SK-N-SH (cell line): Measurements from ENCODE around the gene C12orf57.

Source experiments
- CTCF ChIP-seq: fragments of 200-600 bp; sonication (generic); IDR thresholded peaks from 2 replicates; pipeline ENCODE4 v1.6.1; 2017; ENCODE audit warnings: antibody characterized with exemption, mild to moderate bottlenecking, moderate library complexity
- EP300 ChIP-seq, 2 experiments: IDR thresholded peaks; 2 replicates each; pipeline versions ENCODE4 v1.4.0 to v1.6.1; 2012; ENCODE audit warnings: borderline replicate concordance in 1 of 2, low read depth in 1 of 2, low read length in 1 of 2
- NRF1 ChIP-seq: IDR thresholded peaks from 2 replicates; pipeline ENCODE4 v1.6.1; 2012; ENCODE audit warnings: low read depth, mild to moderate bottlenecking, low read length
- POLR2AphosphoS5 ChIP-seq: IDR thresholded peaks from 2 replicates; pipeline ENCODE4 v1.6.1; 2012; ENCODE audit warnings: low read depth, low read length
- SIN3A ChIP-seq: IDR thresholded peaks from 2 replicates; pipeline ENCODE4 v1.6.1; 2012; ENCODE audit warnings: low read depth, mild to moderate bottlenecking, low read length, moderate library complexity, borderline replicate concordance
- ZBTB33 ChIP-seq: IDR thresholded peaks from 2 replicates; pipeline ENCODE4 v1.4.0; 2012; ENCODE audit warnings: low read depth, borderline replicate concordance

GRCh38 chr12:6950811-6951540 lies 7.2 kb downstream of the C12orf57 start, which contains the start of gene PTPN6:
- TF ChIP-seq NRF1 (no peak), ZBTB33 (no peak), SIN3A (no peak), CTCF (no peak), EP300 (IDR thresholded peaks at IDR 0.05; ENCODE audit: borderline replicate concordance in 1 of 2, low read depth in 1 of 2, low read length in 1 of 2) (no peak), POLR2AphosphoS5 (no peak)
